ENCODE data around the gene IGFBP7. TPM values are rescaled to one million over a fixed set of nuclear protein-coding genes. Genes with fewer than 3 reads are reported as not detected.

IGFBP7 gene
- total and polyA plus RNA-seq, 8 donors: 71.8 to 972 (median 198) TPM

DNA sequence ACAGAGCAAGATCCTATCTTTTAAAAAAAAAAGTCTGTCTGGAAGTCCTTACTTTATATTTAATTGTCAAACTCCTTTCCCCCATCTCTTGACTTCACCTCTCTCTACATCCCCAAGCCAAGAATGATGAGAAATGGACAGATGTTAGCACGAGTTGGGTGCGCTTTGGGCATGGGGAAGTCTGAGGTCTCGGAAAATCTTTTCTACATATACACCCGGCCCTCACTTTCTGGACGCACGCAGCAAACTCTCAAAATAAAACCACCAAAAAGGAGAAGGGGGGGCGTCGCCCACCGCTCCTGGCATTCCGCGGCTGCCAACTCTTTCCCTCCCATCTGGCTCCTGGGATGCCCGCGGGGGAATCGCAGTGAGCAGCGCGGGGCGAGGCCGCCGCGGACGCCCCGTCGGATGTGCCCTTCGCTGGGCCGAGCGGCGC is 756 bp downstream of the IGFBP7 start:
- peak overlapping the region; percentile 78 to 95 (median 87) for H3K27ac ChIP-seq
- intact Hi-C loops (cut with DNase I; ENCODE audit: low total_unique reads): no loop called here
- H3K36me3 ChIP-seq: no peaks in the 10 kb centered on the region
- H3K4me1 ChIP-seq: peaks cover 0 to 44% (median 30%) of the 10 kb centered on the region in 4 donors
- peaks cover 0 to 6% (median 0%) of the 10 kb centered on the region in 3 donors for H3K27me3 ChIP-seq
- peak overlapping the region; percentile 76 to 86 (median 84) for H3K4me3 ChIP-seq
- 8 to 17% (median 16%) methylated on average over 11 to 27 of the region's 27 CpGs for WGBS, 5 donors
- TF ChIP-seq EP300 (IDR thresholded peaks at IDR 0.05): no peak
- no peak for TF ChIP-seq POLR2AphosphoS5 (IDR thresholded peaks at IDR 0.05)
- TF ChIP-seq, protein P1, sequence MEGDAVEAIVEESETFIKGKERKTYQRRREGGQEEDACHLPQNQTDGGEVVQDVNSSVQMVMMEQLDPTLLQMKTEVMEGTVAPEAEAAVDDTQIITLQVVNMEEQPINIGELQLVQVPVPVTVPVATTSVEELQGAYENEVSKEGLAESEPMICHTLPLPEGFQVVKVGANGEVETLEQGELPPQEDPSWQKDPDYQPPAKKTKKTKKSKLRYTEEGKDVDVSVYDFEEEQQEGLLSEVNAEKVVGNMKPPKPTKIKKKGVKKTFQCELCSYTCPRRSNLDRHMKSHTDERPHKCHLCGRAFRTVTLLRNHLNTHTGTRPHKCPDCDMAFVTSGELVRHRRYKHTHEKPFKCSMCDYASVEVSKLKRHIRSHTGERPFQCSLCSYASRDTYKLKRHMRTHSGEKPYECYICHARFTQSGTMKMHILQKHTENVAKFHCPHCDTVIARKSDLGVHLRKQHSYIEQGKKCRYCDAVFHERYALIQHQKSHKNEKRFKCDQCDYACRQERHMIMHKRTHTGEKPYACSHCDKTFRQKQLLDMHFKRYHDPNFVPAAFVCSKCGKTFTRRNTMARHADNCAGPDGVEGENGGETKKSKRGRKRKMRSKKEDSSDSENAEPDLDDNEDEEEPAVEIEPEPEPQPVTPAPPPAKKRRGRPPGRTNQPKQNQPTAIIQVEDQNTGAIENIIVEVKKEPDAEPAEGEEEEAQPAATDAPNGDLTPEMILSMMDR (IDR thresholded peaks at IDR 0.05): no peak
- no peak for DNase-seq
- no peaks in the 10 kb centered on the region for H3K9me3 ChIP-seq

DNA sequence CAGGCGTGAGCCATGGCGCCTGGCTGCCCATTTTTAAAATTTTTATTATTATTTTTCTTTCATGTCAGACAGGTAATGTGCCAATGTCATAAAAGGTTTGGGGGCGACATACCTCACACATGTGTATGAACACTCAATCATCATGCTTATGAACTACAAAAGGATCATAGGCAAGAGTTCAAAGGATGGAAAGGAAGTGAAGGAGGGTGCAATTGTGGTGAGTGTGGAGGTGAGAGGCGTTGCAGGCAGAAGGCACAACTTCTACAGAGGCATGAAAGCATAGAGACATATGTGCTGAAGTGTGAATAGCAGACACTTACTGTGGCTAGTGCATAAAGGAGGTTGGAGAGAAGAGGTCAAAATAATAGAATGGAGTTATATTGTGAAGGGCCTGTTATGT is 4.0 kb downstream of the IGFBP7 start:
- DNase-seq: no peak
- 82 to 93% (median 89%) methylated on average over 4 of the region's 4 CpGs for WGBS, 5 donors
- H3K4me3 ChIP-seq: no peak overlapping the region
- TF ChIP-seq POLR2AphosphoS5 (IDR thresholded peaks at IDR 0.05) (no peak), POLR2A (IDR thresholded peaks at IDR 0.05) (no peak), EP300 (IDR thresholded peaks at IDR 0.05) (no peak)
- TF ChIP-seq, protein P1 (IDR thresholded peaks at IDR 0.05): no peak
- intact Hi-C loops (cut with DNase I; ENCODE audit: low total_unique reads): no loop called here
- H3K9me3 ChIP-seq: no peaks in the 10 kb centered on the region
- H3K27ac ChIP-seq: peak overlapping the region in 2 of 5 donors; percentile 25 to 30
- H3K4me1 ChIP-seq: peaks cover 6 to 56% (median 28%) of the 10 kb centered on the region in 4 donors
- no peaks in the 10 kb centered on the region for H3K36me3 ChIP-seq
- peaks cover 0 to 6% (median 0%) of the 10 kb centered on the region in 3 donors for H3K27me3 ChIP-seq

DNA sequence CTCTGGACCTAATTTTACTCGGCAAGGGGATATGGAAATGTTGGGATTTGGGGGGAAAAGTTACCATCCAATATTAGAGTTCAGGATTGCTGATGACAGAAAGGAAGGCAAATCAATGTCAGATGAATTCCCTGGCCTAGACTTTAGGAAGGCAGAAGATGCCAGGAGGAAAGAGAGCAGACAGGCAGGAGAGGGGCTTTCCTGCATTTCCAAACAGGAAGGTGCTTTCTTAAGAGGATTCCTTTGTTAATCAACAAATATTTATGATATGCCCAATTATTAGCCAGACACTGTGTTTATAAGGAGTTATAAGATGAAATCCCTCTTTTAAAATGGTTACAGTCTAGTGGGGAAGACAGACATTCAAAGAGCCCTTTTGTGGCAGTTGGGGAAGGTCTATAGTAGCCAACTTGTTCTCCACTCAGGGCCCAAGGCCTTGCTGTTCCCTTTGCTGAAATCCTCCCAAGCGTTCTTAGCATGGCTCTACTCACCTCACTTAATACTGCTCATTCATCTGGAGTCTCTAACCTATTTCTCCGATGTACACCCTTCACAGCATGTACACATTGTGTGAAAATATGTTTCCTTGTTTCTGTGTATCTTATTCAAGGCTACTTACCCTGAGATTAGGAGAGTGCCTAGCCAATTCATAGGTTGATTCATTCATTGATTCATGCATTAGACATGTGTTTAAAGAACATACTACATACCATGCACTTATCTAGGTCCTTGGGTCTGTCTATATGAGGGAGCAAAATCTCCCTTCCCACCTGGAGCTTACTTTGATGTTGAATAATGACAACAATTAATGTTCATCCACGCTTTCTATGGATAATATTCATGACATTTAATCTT is 5.3 kb downstream of the IGFBP7 start:
- no peaks in the 10 kb centered on the region for H3K9me3 ChIP-seq
- intact Hi-C loops (cut with DNase I; ENCODE audit: low total_unique reads): no loop called here
- H3K4me3 ChIP-seq: no peak overlapping the region
- peak overlapping the region in 3 of 5 donors; percentile 49 to 84 (median 61) for H3K27ac ChIP-seq
- peaks cover 9 to 52% (median 26%) of the 10 kb centered on the region in 4 donors for H3K4me1 ChIP-seq
- H3K36me3 ChIP-seq: peaks cover 0 to 6% (median 0%) of the 10 kb centered on the region in 4 donors
- 68 to 84% (median 79%) methylated on average over 4 of the region's 4 CpGs for WGBS, 5 donors
- TF ChIP-seq POLR2A (IDR thresholded peaks at IDR 0.05) (no peak), POLR2AphosphoS5 (IDR thresholded peaks at IDR 0.05) (no peak), EP300 (IDR thresholded peaks at IDR 0.05) (no peak)
- TF ChIP-seq, protein P1 (IDR thresholded peaks at IDR 0.05): no peak
- DNase-seq: no peak
- peaks cover 0 to 5% (median 0%) of the 10 kb centered on the region in 3 donors for H3K27me3 ChIP-seq

DNA sequence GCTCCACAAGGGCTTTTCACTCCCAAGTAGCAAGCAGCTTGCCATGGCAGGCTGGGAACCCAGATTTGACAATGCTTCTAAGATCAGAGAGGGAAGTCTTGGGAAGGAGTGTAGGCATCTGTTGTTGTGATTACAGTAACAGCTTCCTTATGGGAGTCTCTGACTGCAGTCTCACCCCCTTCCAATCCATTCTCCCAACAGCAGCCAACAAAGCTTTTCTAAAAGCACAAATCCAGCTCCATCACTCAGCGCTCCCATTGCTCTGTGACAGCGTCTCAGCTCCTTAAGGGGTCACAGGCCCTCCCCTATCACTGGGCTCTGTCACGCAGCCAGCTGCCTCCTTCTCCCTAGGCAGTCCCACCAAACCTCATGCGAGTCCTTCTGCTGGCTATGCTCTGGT is 7.1 kb downstream of the IGFBP7 start:
- peaks cover 6 to 59% (median 36%) of the 10 kb centered on the region in 4 donors for H3K4me1 ChIP-seq
- peak overlapping the region; percentile 61 to 84 (median 74) for H3K27ac ChIP-seq
- no peak overlapping the region for H3K4me3 ChIP-seq
- H3K9me3 ChIP-seq: no peaks in the 10 kb centered on the region
- WGBS, 5 donors: 69 to 83% (median 72%) methylated on average over 4 of the region's 4 CpGs
- DNase-seq: peak in 1 of 2 donors; percentile 68
- peaks cover 0 to 6% (median 0%) of the 10 kb centered on the region in 4 donors for H3K36me3 ChIP-seq
- intact Hi-C loops (cut with DNase I; ENCODE audit: low total_unique reads): no loop called here
- TF ChIP-seq EP300 (IDR thresholded peaks at IDR 0.05) (no peak), POLR2AphosphoS5 (IDR thresholded peaks at IDR 0.05) (no peak), POLR2A (IDR thresholded peaks at IDR 0.05) (no peak)
- TF ChIP-seq, protein P1 (IDR thresholded peaks at IDR 0.05): no peak
- H3K27me3 ChIP-seq: no peaks in the 10 kb centered on the region
